K562 (cell line): Measurements from ENCODE around the gene USP32. TPM values are rescaled to one million over a fixed set of nuclear protein-coding genes. Genes with fewer than 3 reads are reported as not detected.
A peak's percentile ranks its signal among the peaks of the same experiment; 100 is the strongest.

Experiments used
- ATAC-seq: fragments of 200-7000 bp; cut with Tn5 transposase; 3 replicates; pipeline ENCODE4 v1.9.1; 2020; ENCODE audit warnings: moderate library complexity
- BruUV-seq: library from RNA; stranded (reverse); fragments of 400-500 nt; replicated peaks from 2 replicates; lab custom pipeline; 2021; lab: Mats Ljungman, UMichigan
- CTCF ChIA-PET: fragments of 300-600 bp; formaldehyde crosslinking; extraction: SDS; loops from one replicate; lab custom pipeline; 2021; ENCODE audit warnings: low intra/inter-chr PET ratio; lab: Yijun Ruan, JAX
- POLR2A ChIA-PET: fragments of 300-600, 350-650 bp; sonication (Branson Sonifier 250); formaldehyde crosslinking; extraction: SDS; loops from one replicate; lab custom pipeline; 2021; ENCODE audit warnings: antibody characterized with exemption, inconsistent platforms; lab: Yijun Ruan, JAX
- DNase-seq, 4 experiments: peaks; one replicate each; pipeline versions ENCODE4 v3.0.0 to v3.0.0-alpha.2; 2011 to 2018; ENCODE audit warnings: low spot score in 3 of 4, mixed read lengths in 3 of 4; ENCODE audit errors: extremely low read depth in 1 of 4
- FAIRE-seq: peaks from 2 replicates; lab custom pipeline; 2011; peaks lifted over from hg19 to GRCh38; lab: Jason Lieb, UNC
- H2AFZ ChIP-seq: 2 replicates; pipeline ENCODE4 v1.6.0; 2011; ENCODE audit warnings: low read depth, low read length, control low read depth, inconsistent platforms
- H3K27ac ChIP-seq: fragments of 200-600 bp; 3 replicates; pipeline ENCODE4 v1.8.0; 2011; ENCODE audit warnings: low read depth, mild to moderate bottlenecking, control low read depth, inconsistent platforms, low read length, moderate library complexity, mixed read lengths; ENCODE audit errors: extremely low read depth
- H3K27me3 ChIP-seq, 2 experiments: fragments of 300-600 bp in 1 of 2; 2 replicates in 1 of 2; 3 replicates in 1 of 2; pipeline versions ENCODE4 v1.6.0 to v1.8.0; 2011; ENCODE audit warnings: inconsistent platforms in 2 of 2, low read length in 2 of 2, mild to moderate bottlenecking in 1 of 2, mixed read lengths in 1 of 2, moderate library complexity in 1 of 2; ENCODE audit not compliant: control insufficient read depth in 2 of 2, insufficient read depth in 2 of 2
- H3K36me3 ChIP-seq: fragments of 300-600 bp; 3 replicates; pipeline ENCODE4 v1.8.0; 2011; ENCODE audit warnings: mild to moderate bottlenecking, low read length, inconsistent platforms; ENCODE audit not compliant: control insufficient read depth, insufficient read depth
- H3K4me1 ChIP-seq, 2 experiments: fragments of 200-600 bp in 1 of 2; replicated peaks in 1 of 2; 2 replicates in 1 of 2; 3 replicates in 1 of 2; pipeline versions ENCODE4 v1.5.1 to v1.8.0; 2011; ENCODE audit warnings: inconsistent platforms in 2 of 2, low read length in 2 of 2, mild to moderate bottlenecking in 1 of 2, mixed read lengths in 1 of 2, moderate library complexity in 1 of 2; ENCODE audit not compliant: control insufficient read depth in 2 of 2, insufficient read depth in 2 of 2
- H3K4me2 ChIP-seq: 2 replicates; pipeline ENCODE4 v1.6.1; 2011; ENCODE audit warnings: low read length, control low read depth, inconsistent platforms, mixed read lengths; ENCODE audit not compliant: insufficient read depth
- H3K4me3 ChIP-seq: fragments of 200-600 bp; sonication (generic), shearing (Covaris generic); 2 replicates; pipeline ENCODE4 v1.5.1; 2016; ENCODE audit warnings: control low read depth, inconsistent platforms
- H3K79me2 ChIP-seq: fragments of 200-600 bp; 3 replicates; pipeline ENCODE4 v1.8.0; 2011; ENCODE audit warnings: low read length, inconsistent platforms; ENCODE audit not compliant: control insufficient read depth, insufficient read depth
- H3K9ac ChIP-seq, 2 experiments: 2 replicates each; pipeline versions ENCODE4 v1.6.0 to v1.6.1; 2011; ENCODE audit warnings: low read depth in 2 of 2, low read length in 2 of 2, control low read depth in 1 of 2, inconsistent platforms in 1 of 2, mild to moderate bottlenecking in 1 of 2, mixed read lengths in 1 of 2; ENCODE audit not compliant: insufficient read depth in 1 of 2
- H3K9me1 ChIP-seq: one replicate; pipeline ENCODE4 v1.6.0; 2011; ENCODE audit warnings: inconsistent platforms, mild to moderate bottlenecking, low read length, moderate library complexity; ENCODE audit not compliant: control insufficient read depth, insufficient read depth
- H3K9me3 ChIP-seq: replicated peaks from 2 replicates; pipeline ENCODE4 v1.5.1; 2011; ENCODE audit warnings: low read depth, low read length, inconsistent platforms; ENCODE audit not compliant: control insufficient read depth, insufficient read depth
- H4K20me1 ChIP-seq: replicated peaks from 2 replicates; pipeline ENCODE4 v1.6.1; 2011; ENCODE audit warnings: low read length, inconsistent platforms, mixed read lengths; ENCODE audit not compliant: control insufficient read depth, insufficient read depth
- BACH1 ChIP-seq: fragments of 200-800 bp; sonication (Bioruptor generic); IDR thresholded peaks from 2 replicates; pipeline ENCODE4 v1.6.1; 2016; ENCODE audit warnings: missing genetic modification characterization, missing compliant biosample characterization
- ZBTB11 ChIP-seq, 3 experiments: fragments of 200-800 bp in 1 of 3; fragments of 250-450 bp in 1 of 3; fragments of 450-650 bp in 1 of 3; sonication (Bioruptor Pico) in 1 of 3; sonication (Bioruptor generic) in 1 of 3; formaldehyde crosslinking in 1 of 3; IDR thresholded peaks; 2 replicates each; pipeline versions ENCODE4 v1.6.1 to v1.8.0; 2016 to 2022; ENCODE audit warnings: mild to moderate bottlenecking in 2 of 3, missing genetic modification characterization in 2 of 3, missing compliant biosample characterization in 1 of 3, moderate library complexity in 1 of 3
- WGBS: fragments of 100-300 bp; shearing (Covaris generic); methylation state at CpG from one replicate; pipeline ENCODE4 v1.1.6; 2016; ENCODE audit warnings: low coverage, mixed read lengths; ENCODE audit not compliant: insufficient coverage; ENCODE audit errors: missing lambda C conversion rate; 5-methylcytosine and 5-hydroxymethylcytosine counted together
- in situ Hi-C: fragments of 300-500 bp; cut with MboI; formaldehyde crosslinking; loops from 4 replicates; pipeline ENCODE4 v1.15.0; 2018; ENCODE audit warnings: inconsistent platforms, mixed read lengths
- intact Hi-C: fragments of 100-400 bp; cut with micrococcal nuclease; formaldehyde crosslinking; loops from 2 replicates; pipeline ENCODE4 v1.14.2; 2022
- polyA plus RNA-seq, 8 experiments: library from polyadenylated mRNA; depleted of rRNA in 4 of 8; stranded (reverse) in 5 of 8; unstranded in 3 of 8; fragments of >200 nt; fragmentation: Nextera tagmentation in 2 of 8; fragmentation: Illumina TruSeq in 1 of 8; extraction: Ambion mirVana in 2 of 8; extraction: Trizol in 1 of 8; gene quantifications; 2 replicates each; pipeline versions ENCODE4 v1.2.1 to v1.2.3, GENCODE V29; 2011 to 2014; ENCODE audit warnings: inconsistent platforms in 1 of 8, missing spikeins in 1 of 8
- total RNA-seq, 7 experiments: library from RNA; depleted of rRNA in 6 of 7; stranded (reverse); fragments of >200 nt in 6 of 7; fragmentation: Illumina TruSeq in 2 of 7; extraction: Trizol in 2 of 7; gene quantifications; 2 replicates each; pipeline versions ENCODE4 v1.2.1 to v1.2.3, GENCODE V29; 2011 to 2021; ENCODE audit warnings: low replicate concordance in 1 of 7

The USP32 gene
- total and polyA plus RNA-seq, 9 of the 15 experiments (the other 6 are each of a cell fraction or from before 2014, with no cell fraction given), result 18.0 to 69.3 (median 47.1) TPM

- Histone ChIP-seq H3K4me1 (peaks cover 3 to 13% of the 10 kb centered on the region in 2 experiments; a peak in 3 of 5 replicates), H2AFZ (no peak overlapping the region), H3K9me3 (no peaks in the 10 kb centered on the region), H4K20me1 (no peaks in the 10 kb centered on the region), H3K79me2 (no peaks in the 10 kb centered on the region), H3K4me3 (no peak overlapping the region), H3K36me3 (no peaks in the 10 kb centered on the region), H3K27me3 (no peaks in the 10 kb centered on the region), H3K27ac (no peak overlapping the region), H3K9me1 (no peaks in the 10 kb centered on the region), H3K4me2 (no peak overlapping the region), H3K9ac (0 out of 4 replicates have a peak overlapping the region, but pooled peaks of 1 of the 2 experiments have one; percentile 71)
- no TSS peak for BruUV-seq
- CTCF ChIA-PET, result no interaction called here
- ATAC-seq (no peak), DNase-seq (peak in 1 of 4 experiments; percentile 7), FAIRE-seq (no peak)
- 31% methylated on average over 7 of the region's 7 CpGs for WGBS
- intact Hi-C loops, result no loop called here
- TF ChIP-seq ZBTB11 (CRISPR knock-in tag; IDR thresholded peaks at IDR 0.05) (peak in 1 of 3 experiments; percentile 91; a peak in 2 of 6 replicates), BACH1 (tag) (no peak)
- in situ Hi-C loops, result no loop called here
- POLR2A ChIA-PET, result no interaction called here
Observed at GRCh38 chr17:60168654-60169053, 223.3 kb downstream of the USP32 start.
